HG03139 (cell line): ENCODE measurements around the gene ABCC5.

Experiments used
- ATAC-seq: cut with Tn5 transposase; IDR thresholded peaks from one replicate; pipeline ENCODE4 v1.9.1; 2021; ENCODE audit not compliant: unreplicated experiment

ABCC5 gene

GRCh38 chr3:183927059-183927458, 90.6 kb downstream of the ABCC5 start:
- ATAC-seq, result no peak

DNA sequence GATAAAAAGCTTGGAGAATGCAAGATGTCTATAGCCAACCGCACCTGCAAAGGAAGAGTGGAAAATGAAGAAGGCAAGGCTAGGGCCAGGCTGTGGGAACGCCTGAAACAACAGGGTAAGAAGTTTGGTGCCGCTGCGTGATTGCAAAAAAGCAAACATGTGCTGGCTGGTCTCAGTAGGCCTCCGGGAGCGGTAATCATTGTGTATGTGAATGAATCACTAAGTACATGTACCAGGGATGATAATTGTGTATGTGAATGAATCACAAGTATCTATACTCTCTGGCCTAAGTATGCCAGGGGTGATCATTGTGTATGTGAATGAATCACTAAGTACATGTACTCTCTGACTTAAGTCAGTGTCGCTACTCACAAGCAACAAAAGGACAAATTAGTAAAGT, 92.7 kb downstream of the ABCC5 start:
- no peak for ATAC-seq

DNA sequence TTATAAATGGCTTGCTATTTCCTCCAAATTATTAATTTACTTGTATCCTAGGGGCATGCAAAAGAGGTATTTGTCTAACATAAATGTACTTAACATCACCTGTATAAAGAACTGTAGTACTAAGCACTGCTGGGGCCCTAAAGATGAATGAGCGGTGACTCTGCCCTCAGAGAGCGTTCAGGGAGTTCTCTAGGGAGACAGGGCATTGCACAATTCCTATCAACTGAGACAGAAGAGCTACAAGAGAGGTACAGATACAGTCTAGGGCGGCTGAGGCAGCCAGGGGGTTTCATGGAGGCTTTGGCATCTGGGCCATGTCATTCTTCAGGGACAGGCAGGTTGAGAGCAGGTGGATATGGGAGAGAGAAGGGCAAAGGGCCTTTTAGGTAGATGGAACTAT, 93.1 kb downstream of the ABCC5 start:
- no peak for ATAC-seq

DNA sequence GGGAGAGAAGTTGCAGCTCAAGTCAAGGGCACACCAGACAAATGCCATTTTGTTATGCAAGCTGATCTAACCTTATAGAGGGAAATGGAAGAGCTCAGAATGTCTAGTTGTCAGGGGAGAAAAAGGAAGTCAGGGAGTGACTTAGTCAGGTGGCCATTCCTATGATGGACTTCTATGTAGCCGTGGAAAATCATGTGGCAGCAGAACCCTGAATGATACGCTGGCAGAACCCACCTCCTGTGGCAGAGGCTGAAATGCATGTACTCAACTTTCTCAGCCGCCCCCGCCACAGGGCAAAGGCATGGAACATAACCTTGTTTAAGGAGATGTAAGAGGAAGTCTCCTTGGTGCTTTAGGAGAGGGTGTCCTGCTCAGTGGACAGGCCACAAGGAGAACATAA, 95.3 kb downstream of the ABCC5 start:
- ATAC-seq, result no peak

- ATAC-seq, result no peak
Measured at GRCh38 chr3:183921096-183921495, 96.6 kb downstream of the ABCC5 start.

GRCh38 chr3:183920416-183920815, 97.3 kb downstream of the ABCC5 start:
- ATAC-seq, result no peak

- no peak for ATAC-seq
Measured at GRCh38 chr3:183918178-183918577, 99.5 kb downstream of the ABCC5 start.

GRCh38 chr3:183917776-183918175, 99.9 kb downstream of the ABCC5 start:
- ATAC-seq, result no peak

DNA sequence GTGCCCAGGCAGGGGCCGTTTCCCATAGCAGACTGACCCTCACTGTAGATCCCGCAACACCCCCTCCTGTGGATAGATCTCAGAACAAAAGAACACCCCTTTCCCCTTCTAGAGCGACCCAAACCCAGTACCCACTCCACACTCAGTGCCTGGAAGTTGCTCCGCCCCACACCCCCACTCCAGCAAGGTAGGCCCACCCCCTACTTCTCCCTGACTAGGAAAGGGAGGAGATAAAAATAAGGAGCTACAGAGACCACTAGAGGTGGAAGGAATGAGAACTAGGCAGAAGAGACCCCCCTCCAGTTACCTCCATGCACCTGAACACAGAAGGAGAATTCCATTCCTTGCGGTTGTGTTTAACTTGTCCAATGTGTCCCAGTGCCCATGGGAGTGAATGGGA, 102.8 kb downstream of the ABCC5 start:
- no peak for ATAC-seq

DNA sequence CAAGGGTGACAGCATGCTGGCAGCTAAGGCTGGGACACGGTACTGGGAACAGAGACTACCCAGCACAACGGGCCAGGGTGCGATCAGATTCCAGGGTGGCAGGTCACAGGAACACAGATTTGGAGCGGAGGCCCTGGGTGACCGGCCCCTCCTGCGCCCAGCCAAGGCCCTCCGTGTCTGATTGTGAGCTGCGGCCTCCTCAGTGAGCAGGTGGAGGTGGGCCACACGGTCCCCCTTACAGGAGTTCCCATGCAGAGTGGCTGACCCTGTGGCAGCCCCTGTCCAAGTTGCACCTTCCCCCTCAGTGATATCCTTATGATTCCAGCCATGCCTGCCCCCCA, 104.1 kb downstream of the ABCC5 start:
- ATAC-seq, result no peak

DNA sequence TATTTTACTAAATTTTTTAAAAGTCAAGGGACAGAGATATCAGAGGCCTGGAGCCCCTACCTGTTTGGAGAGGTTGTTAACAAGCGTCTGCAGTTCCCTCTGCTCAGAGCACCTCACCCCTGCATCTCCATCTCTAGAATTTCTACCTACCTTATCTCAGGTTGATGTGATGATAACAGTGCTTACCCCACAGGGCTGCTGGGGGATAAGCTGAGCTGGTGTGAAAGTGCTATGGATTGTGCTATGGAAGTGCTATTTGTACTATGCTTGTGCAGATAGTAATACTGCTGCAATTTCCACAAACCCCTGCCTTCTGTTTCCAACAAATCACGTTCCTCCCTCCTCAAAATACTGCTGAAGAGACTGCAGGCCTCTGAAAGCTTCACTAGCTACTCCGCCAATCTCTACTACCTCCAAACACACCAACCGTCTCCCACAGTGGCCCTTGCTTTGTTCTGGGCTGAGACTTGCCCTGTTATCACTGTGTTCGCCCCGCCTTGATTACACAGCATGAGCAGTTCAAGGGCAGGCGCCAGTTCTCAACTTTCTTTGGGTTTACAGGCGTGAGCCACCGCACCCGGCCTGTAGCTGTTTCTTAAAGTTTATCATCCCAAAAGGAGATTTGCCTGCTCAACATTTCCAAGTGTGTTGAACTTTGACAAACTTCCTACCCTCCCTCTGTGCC, 104.6 kb downstream of the ABCC5 start:
- no peak for ATAC-seq

DNA sequence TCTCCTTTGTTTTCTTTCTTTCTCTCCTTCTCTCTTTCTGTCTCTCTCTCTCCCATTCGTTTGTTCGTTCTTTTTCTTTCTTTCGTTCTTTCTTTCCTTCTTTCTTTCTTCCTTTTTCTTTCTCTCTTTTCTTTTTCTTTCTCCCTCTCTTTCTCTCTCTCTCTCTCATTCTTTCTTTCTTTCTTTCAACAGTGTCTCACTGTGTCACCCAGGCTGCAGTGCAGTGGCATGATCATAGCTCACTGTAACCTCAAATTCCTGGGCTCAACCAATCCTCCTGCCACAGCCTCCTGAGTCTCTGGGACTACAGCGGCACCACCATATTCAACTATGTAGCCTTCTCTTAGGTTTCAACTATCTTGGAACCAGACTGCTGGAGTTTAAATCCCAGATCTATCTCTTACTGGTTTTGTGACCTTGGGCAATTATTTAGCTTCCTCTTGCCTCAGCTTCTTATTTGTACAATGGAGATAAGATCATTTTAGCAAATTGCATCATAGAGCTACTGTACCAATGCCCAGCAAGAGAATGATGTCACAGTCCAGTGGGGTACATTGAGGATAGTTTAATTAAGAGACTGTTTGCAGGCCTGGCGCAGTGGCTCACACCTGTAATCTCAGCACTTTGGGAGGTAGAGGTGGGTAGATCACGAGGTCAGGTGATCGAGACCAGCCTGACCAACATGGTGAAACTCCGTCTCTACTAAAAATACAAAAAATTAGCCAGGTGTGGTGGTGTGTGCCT, 105.7 kb downstream of the ABCC5 start:
- no peak for ATAC-seq

- ATAC-seq, result no peak
Measured at GRCh38 chr3:183911087-183911486, 106.6 kb downstream of the ABCC5 start.

DNA sequence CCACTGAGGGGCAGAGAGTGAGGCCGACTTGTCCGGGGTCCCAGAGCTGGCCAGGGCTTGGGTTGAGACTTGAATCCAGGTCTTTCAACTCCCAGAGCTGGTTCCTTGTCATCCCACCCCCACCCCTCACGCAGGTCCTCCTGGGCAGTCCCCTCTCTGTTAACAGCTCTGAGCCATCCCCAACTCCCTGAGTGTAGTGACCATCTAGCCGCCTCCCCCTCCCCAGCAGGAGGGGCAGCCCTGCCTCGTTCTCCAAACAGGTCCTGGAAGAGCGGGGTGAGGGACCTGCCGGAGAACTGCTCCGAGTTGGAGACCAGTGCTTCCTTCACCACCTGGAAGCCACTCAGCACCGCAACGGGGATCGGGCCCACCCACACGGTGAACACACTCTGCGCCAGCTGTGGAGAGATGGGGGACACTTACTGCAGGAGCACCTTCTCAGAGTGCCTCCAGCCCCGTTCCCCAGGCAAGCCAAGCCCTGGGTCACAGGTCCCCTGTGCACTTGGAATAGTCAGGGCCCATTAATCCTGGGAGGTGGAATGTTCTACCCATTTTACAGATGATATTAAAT, 108.6 kb downstream of the ABCC5 start:
- no peak for ATAC-seq

- ATAC-seq, result no peak
Measured at GRCh38 chr3:183907911-183908331, 109.8 kb downstream of the ABCC5 start.

DNA sequence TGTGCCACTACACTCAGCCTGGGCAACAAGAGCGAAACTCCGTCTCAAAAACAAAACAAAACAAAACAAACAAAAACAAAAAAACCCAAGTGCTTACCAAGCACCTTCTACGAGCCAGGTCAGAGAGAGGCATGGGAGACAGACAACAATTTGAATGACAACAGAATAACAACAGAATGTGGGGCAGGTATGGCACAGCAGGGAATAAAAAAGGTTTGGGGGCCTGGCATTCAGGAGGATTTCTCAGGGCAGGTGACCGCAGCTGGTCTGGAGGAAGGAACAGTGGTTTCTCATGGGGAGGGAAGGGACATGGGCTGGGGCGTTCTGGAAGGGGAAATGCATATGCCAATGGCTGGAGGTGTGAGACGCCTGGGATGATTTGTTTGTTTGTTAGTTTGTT, 110.5 kb downstream of the ABCC5 start:
- ATAC-seq, result no peak

- ATAC-seq, result no peak
Measured at GRCh38 chr3:183906234-183906921, 111.3 kb downstream of the ABCC5 start.

DNA sequence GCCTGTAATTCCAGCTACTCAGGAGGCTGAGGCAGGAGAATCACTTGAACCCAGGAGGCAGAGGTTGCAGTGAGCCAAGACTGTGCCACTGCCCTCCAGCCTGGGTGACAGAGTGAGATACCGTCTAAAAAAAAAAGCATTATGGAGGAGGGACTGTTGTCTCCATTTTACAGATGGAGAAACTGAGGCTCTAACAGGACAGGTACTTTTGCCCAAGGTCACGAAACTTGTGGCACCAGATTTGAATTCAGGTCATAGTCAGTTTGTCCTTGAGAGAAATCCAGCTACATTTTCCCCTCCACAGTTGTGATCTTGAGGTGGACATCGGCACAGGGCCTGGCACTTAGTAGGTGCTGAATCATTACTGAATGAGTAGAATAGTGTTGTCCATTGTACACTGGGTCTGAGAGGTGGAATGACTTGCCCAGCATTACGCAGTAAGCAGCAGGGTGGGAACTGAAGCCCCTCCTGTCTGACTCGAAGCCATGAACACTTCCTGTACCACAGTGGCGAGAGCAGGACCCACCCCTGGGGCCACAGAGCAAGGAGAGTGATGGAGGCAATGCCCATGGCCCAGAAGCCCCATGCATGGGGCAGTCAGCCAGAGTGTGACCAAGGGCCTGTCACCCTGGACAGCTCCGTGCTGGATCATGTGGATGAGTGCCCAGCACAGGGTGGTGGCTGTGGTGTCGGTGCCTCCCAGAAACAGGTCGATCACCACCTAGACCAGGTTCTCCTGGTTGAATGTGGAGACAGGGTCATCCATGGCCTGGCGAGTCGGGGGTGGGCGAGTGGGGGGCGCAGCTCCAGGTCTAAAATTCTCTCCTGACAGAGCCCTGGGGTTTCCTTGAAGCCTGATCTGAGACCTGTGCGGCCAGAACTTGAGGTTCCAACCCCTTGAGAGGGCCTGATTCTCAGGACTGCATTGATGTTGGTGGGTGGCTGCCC, 112.6 kb downstream of the ABCC5 start:
- no peak for ATAC-seq

DNA sequence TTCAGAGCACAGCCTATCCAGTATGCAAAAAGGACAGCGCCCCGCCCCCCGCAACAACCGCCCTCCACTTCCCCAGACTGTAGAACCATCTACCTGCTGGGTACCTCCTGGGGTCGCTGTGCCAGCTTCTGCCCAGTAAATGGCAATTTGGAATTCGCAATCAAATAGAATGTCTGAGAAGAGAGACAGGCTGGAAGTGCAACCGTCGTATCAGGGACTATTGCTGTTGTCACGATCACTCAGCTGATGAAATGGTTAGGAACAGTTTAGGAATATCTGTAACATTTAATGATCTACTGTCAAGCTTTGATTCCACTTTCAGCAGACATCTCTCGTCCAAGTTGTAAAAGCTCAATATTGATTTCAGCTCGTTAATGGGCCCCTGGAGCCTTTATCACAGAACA, 119.7 kb downstream of the ABCC5 start:
- ATAC-seq, result no peak

DNA sequence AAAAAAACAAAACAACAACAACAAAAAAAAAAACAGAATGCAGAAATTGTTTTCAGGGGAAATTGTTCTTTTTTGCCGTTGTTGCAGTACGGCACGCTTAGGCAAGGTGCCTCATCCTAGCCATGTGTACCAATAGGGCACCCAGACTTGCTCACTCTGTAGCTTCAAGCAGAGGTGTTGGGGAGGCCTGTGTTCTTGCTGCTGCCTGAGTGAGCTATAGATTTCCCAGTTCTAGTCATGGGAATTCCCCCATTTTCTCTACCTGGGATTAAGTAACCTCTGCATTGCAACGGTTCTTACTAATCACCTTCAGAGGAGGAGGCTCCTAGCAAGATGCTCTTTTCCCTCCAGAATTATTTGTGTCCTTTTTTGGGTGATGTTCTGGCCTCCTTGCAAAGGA, 120.1 kb downstream of the ABCC5 start:
- no peak for ATAC-seq

- ATAC-seq, result no peak
Measured at GRCh38 chr3:183896610-183897009, 121.1 kb downstream of the ABCC5 start.
